Tongue (tissue), 2 donors: ENCODE data around the gene SCAI. TPM values are rescaled to one million over a fixed set of nuclear protein-coding genes. Genes with fewer than 3 reads are reported as not detected.
A peak's percentile ranks its signal among the peaks of the same experiment; 100 is the strongest.
"Not testable (repeated sequence)": the region's sequence is repeated elsewhere in the genome, so short reads cannot be mapped to it uniquely, and the experiment has no call there.

Source experiments
- DNase-seq: peaks from one replicate; pipeline ENCODE4 v3.0.0-alpha.2; 2015
- total RNA-seq: library from RNA; depleted of rRNA; stranded (reverse); fragments of >200 nt; gene quantifications from one replicate; pipeline ENCODE4 v1.2.3, GENCODE V29; 2014

The SCAI gene
- total RNA-seq, 1 donor from 2014 or later: 10.5 TPM

- no peak for DNase-seq
These were observed 40.3 kb downstream of the SCAI start for GRCh38 chr9:125103021-125103420.

- no peak for DNase-seq
These were observed 42.5 kb downstream of the SCAI start for GRCh38 chr9:125100822-125101221.

- no peak for DNase-seq
These were observed 43.5 kb downstream of the SCAI start for GRCh38 chr9:125099816-125100215.

GRCh38 chr9:125095821-125096443 is 47.4 kb downstream of the SCAI start:
- no peak for DNase-seq

DNA sequence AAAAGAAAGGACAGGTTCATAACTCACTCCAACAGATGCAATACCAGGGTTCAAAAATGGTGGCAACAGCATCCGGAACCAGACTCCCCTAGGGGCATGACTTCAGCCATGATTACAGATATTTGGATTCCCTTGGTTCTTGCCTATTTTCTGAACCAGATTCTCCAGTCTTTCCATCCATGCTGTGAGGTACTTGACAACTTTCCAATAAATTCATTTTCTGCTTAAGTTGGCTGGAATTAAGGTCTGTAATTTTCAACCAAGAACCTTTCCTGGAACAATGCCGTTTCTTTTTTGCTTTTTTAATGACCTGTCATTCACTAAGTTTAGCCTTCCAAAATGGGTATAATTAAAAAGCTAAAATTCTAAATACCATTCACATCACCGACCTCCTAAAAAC is 52.2 kb downstream of the SCAI start:
- DNase-seq: no peak

DNA sequence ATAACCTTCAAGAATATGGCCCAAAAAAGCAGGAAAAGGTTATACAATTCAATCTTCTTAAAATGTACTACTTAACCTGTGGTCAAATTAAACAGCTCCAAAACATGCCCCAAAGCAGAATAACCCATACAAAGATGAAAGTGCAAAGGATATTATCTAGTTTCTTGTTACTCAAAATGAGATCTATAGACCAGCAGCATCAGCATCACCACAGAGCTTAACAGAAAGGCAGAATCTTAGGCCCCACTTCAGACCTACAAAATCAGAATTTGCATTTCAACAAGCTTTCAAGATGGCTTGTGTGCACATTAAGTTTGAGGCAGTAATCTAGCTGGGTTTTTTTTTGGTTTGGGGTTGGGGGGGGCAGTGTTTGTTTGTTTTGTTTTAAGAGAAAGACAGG is 54.0 kb downstream of the SCAI start:
- DNase-seq: no peak

DNA sequence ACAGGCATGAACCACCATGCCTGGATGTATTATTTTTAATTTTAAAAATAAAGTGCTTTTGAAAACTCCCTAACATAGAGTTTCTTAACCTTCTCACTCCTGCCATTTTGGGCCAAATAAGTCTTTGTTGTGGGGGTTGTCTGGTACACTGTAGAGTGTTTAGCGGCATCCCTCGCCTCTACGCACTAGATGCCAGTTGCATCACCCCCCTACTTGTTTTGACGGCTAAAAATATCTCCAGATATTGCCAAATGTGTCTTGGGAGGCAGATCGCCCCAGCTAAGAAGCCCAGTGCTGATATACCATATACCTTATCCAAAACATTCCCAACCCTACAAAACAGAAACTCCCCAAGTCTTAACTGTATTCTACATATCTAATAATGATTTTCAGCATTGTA is 54.6 kb downstream of the SCAI start:
- DNase-seq: no peak

- no peak for DNase-seq
These were observed 57.4 kb downstream of the SCAI start for GRCh38 chr9:125085703-125086477.

GRCh38 chr9:125082197-125082596 is 61.1 kb downstream of the SCAI start:
- not testable (repeated sequence) for DNase-seq

GRCh38 chr9:125080797-125081196 is 62.5 kb downstream of the SCAI start:
- not testable (repeated sequence) for DNase-seq

- no peak for DNase-seq
These were observed 63.4 kb downstream of the SCAI start for GRCh38 chr9:125079931-125080330.

- DNase-seq: no peak
These were observed 67.3 kb downstream of the SCAI start for GRCh38 chr9:125075997-125076396.

- DNase-seq: no peak
These were observed 68.4 kb downstream of the SCAI start for GRCh38 chr9:125074976-125075375.

GRCh38 chr9:125066839-125067619 is 76.3 kb downstream of the SCAI start:
- peak; percentile 20 for DNase-seq

- no peak for DNase-seq
These were observed 81.9 kb downstream of the SCAI start for GRCh38 chr9:125061391-125061790.

GRCh38 chr9:125049212-125050049 is 93.9 kb downstream of the SCAI start:
- DNase-seq: peak; percentile 11

DNA sequence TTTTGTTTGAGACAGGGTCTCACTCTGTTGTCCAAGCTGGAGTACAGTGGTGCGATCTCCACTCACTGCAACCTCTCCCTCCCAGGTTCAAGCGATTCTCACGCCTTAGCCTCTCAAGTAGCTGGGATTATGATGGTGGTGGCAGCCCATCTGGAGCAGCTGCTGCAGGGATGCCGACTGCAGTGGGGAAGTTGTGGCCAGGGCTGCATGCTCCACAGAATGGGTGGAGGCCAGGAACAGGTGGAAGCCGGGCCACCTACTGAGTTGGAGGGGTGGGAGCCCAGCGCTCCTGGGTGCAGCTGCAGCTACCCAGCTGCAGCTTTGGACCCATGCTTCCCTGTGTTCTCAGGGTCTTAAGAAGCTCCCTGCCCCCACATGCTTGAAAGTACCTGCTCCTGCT is 99.7 kb downstream of the SCAI start:
- DNase-seq: peak; percentile 1

DNA sequence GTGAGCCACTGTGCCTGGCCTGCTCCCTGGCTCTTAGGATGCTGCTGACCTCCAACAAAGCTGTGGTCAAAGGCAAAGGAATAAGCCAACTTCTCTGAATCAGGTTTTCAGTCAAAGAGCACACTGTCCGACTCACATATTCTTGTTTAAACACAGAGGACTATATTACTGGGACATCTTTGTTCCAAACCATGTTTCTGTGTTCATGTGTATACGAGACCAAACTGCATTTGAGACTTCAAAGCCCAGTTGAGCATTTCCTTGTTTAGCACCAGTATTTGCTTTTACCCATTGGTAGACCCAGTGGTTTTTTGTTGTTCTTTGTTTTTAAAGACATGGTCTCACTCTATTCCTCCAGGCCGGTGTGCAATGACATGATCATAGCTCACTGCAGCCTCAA is 100.2 kb downstream of the SCAI start:
- DNase-seq: no peak

DNA sequence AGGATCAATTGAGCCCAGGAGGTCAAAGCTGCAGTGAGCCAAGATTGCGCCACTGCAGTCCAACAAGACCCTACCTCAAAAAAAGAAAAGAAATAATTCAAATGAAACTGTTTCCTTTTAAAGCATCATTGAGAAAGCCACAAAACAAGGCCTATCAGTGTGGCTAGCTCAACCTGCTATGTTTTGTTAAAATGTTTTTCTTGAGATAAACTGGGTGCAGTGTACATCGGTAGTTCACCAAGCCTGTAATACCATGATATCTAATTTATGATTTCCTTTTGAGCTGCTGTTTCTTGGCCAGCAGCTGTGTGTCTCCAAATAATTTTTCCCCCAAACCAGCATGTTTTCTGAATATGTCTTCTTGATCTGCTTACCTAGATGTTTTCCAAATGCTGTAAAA is 105.2 kb downstream of the SCAI start:
- DNase-seq: no peak

DNA sequence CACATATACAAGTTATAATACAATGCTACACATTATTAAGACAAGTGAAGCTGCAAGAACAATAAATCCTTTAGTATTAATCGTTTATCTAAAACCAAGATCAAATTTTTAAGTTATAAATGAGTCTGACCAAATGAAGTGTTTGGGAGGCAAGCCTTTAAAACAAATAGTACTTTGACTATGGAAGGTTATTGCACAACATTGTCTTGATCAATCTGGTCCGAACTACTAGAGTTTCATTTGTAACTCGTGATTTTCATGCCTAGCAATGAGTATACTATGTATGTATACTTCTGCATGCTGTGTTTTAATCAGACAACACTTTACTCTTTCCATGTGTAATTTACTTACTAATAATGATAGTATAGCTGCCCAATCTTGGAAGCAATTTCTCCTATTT is 115.3 kb downstream of the SCAI start:
- DNase-seq: no peak

- no peak for DNase-seq
These were observed 118.4 kb downstream of the SCAI start for GRCh38 chr9:125024917-125025316.

DNA sequence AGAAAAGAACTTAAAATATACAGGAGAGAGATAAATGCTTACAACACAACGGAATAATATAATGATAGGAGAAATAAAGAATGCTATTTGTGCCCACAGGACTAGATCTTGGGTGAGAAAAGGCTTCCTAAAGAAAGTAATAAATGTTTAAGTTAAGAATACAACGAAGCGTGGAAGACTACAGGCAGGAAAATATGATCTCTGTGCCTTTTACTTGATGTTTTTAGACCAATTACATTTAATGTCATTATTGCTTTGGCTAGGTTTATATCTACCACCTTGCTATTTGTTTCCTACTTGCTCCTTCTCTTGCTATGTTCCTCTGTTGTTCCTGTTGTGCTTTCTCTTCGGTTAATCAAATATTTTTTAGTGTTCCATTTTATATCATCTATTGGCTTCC is 122.3 kb downstream of the SCAI start:
- DNase-seq: no peak
